MV-4-11 (cell line): ENCODE results near the gene OR3A3.

Experiments used
- DNase-seq: peaks from one replicate; lab custom pipeline; 2025; lab: John Stamatoyannopoulos, UW

The OR3A3 gene

GRCh38 chr17:3472137-3472536 is 61.0 kb downstream of the OR3A3 start:
- no peak for DNase-seq
